Measurements from ENCODE around the gene MSS51. TPM values are rescaled to one million over a fixed set of nuclear protein-coding genes. Genes with fewer than 3 reads are reported as not detected.
A peak's percentile ranks its signal among the peaks of the same experiment; 100 is the strongest.

Gene MSS51
- total RNA-seq, 4 donors from 2014 or later, result 1.4 to 2.4 (median 2.0) TPM

DNA sequence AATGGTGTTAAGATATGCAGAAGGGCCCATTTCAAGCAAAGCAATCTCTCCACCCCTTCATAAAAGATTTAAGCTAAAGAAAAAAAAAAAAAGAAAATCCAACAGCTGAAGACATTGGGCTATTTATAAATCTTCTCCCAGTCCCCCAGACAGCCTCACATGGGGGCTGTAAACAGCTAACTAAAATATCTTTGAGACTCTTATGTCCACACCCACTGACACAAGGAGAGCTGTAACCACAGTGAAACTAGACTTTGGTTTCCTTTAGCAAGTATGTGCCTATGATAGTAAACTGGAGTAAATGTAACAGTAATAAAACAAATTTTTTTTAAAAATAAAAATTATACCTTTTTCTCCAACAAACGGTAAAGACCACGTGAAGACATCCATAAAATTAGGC is 33.8 kb upstream of the MSS51 start:
- Histone ChIP-seq H3K9me3 (no peaks in the 10 kb centered on the region), H3K27ac (no peak overlapping the region), H3K4me3 (no peak overlapping the region), H3K4me1 (no peaks in the 10 kb centered on the region), H3K27me3 (no peaks in the 10 kb centered on the region), H3K36me3 (peaks cover 0 to 73% (median 13%) of the 10 kb centered on the region in 4 donors)
- intact Hi-C loops (cut with DNase I; ENCODE audit: low total_unique reads), result no loop called here
- 59 to 79% methylated on average over 2 of the region's 2 CpGs for WGBS, 2 donors (ENCODE audit: low coverage in 1 of 2)
- no peak for DNase-seq
- in situ Hi-C loops (cut with MboI; ENCODE audit: low pct_ligation_motif_present in 1 of 4, low pct_unique_long_range_greater_than_20kb in 1 of 4, low sequenced_read_pairs in 3 of 4), result no loop called here
- no peak for TF ChIP-seq POLR2AphosphoS5 (IDR thresholded peaks at IDR 0.05)
- TF ChIP-seq EP300 (IDR thresholded peaks at IDR 0.05; ENCODE audit: low read depth), result no peak

DNA sequence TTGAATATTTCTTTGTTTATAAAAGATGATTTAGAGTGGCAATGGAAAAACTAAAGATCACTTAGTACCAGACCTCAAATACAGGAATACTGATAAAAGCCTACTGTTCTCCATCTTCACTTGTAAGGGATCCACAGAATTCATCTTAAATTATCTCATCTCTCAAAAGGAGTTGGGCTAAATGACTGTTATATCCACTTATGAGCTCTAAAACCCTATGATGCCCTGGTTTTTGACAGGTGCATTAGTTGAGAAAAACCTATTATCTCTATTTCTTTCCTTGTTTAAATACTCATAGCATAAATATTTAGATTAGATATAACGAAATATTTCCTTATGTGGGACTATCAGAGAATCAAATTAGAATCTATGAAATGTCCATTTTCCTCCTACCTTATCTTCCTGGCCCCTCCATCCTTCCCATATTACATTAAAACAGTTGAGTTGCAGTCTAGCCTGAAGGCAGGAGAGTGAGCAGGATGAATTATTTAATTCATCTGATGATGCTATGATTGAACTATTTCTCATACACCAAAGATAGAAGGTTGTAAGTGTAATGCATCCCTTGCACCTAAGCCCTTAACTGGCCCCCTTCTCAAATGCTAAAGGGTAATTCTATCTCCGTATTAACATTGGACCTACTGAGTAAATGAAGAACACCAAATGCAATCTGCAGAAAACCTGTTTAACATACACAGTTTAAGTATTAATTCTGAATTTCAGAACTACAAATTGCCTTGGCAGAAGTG is 32.8 kb upstream of the MSS51 start:
- in situ Hi-C loops (cut with MboI; ENCODE audit: low pct_ligation_motif_present in 1 of 4, low pct_unique_long_range_greater_than_20kb in 1 of 4, low sequenced_read_pairs in 3 of 4) (no loop called here), intact Hi-C loops (cut with DNase I; ENCODE audit: low total_unique reads) (no loop called here)
- H3K27me3 ChIP-seq, result no peaks in the 10 kb centered on the region
- DNase-seq, result no peak
- 76 to 88% methylated on average over 2 of the region's 2 CpGs for WGBS, 2 donors (ENCODE audit: low coverage in 1 of 2)
- H3K36me3 ChIP-seq, result peaks cover 0 to 66% (median 13%) of the 10 kb centered on the region in 4 donors
- no peak overlapping the region for H3K4me3 ChIP-seq
- H3K27ac ChIP-seq, result no peak overlapping the region
- TF ChIP-seq POLR2A (IDR thresholded peaks at IDR 0.05) (no peak), POLR2AphosphoS5 (IDR thresholded peaks at IDR 0.05) (no peak), EP300 (IDR thresholded peaks at IDR 0.05; ENCODE audit: low read depth) (no peak)
- TF ChIP-seq, protein P1, sequence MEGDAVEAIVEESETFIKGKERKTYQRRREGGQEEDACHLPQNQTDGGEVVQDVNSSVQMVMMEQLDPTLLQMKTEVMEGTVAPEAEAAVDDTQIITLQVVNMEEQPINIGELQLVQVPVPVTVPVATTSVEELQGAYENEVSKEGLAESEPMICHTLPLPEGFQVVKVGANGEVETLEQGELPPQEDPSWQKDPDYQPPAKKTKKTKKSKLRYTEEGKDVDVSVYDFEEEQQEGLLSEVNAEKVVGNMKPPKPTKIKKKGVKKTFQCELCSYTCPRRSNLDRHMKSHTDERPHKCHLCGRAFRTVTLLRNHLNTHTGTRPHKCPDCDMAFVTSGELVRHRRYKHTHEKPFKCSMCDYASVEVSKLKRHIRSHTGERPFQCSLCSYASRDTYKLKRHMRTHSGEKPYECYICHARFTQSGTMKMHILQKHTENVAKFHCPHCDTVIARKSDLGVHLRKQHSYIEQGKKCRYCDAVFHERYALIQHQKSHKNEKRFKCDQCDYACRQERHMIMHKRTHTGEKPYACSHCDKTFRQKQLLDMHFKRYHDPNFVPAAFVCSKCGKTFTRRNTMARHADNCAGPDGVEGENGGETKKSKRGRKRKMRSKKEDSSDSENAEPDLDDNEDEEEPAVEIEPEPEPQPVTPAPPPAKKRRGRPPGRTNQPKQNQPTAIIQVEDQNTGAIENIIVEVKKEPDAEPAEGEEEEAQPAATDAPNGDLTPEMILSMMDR (IDR thresholded peaks at IDR 0.05), result no peak
- peaks cover 0 to under 1% (median 0%) of the 10 kb centered on the region in 4 donors for H3K4me1 ChIP-seq
- no peaks in the 10 kb centered on the region for H3K9me3 ChIP-seq

DNA sequence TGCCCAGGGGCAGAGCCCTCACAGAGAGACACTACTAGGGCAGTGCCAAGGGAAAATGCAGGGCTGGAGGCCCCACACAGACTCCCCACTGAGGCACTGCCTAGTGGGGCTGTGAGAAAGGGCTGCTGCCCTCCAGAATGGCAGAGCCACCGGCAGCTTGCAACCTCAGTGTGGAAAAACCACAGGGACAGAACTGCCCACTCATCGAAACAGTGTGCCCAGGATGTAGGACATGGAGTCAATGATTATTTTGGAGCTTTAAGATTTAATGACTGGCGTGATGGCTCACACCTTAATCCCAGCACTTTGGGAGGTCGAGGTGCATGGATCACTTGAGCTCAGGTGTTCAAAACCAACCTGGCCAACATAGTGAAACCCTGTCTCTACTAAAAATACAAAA is 27.5 kb upstream of the MSS51 start:
- H3K4me1 ChIP-seq, result peaks cover 0 to 12% (median 4%) of the 10 kb centered on the region in 4 donors
- intact Hi-C loops (cut with DNase I; ENCODE audit: low total_unique reads), result no loop called here
- H3K27ac ChIP-seq, result peak overlapping the region in 1 of 4 donors; percentile 3
- in situ Hi-C loops (cut with MboI; ENCODE audit: low pct_ligation_motif_present in 1 of 4, low pct_unique_long_range_greater_than_20kb in 1 of 4, low sequenced_read_pairs in 3 of 4), result no loop called here
- WGBS, 2 donors (ENCODE audit: low coverage in 1 of 2), result 97% methylated on average over 4 of the region's 4 CpGs; no CpG with 5 or more reads in 1 of the 2 donors
- no peak for DNase-seq
- H3K4me3 ChIP-seq, result no peak overlapping the region
- peaks cover 0 to 20% (median 2%) of the 10 kb centered on the region in 4 donors for H3K36me3 ChIP-seq
- H3K9me3 ChIP-seq, result no peaks in the 10 kb centered on the region
- H3K27me3 ChIP-seq, result no peaks in the 10 kb centered on the region
- no peak for TF ChIP-seq EP300 (IDR thresholded peaks at IDR 0.05; ENCODE audit: low read depth)

DNA sequence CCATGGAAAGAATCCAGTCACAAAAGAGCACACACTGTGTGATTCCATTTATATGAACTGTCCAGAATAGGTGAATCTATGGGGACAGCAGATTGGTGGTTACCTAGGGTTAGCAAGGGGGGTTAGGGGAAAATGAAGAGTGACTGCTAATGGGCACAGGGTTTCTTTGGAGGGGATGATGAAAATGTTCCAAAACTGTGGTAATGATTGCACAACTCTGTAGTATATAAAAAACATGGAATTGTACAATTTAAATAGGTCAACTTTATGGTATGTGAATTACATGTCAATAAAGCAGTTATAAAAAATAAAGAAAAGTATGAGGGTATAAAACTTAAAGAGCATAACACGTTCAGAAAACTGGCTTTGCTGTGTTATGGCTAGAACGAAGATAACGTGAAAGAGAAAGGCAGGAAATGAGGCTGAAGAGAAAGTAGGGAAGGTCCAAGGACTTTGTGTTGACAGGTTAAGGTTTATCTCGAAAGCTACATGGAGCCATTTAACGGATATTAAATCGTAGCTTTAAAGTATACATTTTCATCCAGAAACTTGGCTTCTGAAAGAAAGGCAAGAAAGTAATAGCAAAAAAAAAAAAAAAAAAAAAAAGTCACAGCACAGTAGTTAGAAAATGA is 26.4 kb upstream of the MSS51 start:
- no peak overlapping the region for H3K4me3 ChIP-seq
- no peaks in the 10 kb centered on the region for H3K27me3 ChIP-seq
- peak overlapping the region in 3 of 4 donors; percentile 20 to 51 (median 29) for H3K27ac ChIP-seq
- H3K9me3 ChIP-seq, result no peaks in the 10 kb centered on the region
- peaks cover 0 to 12% (median 4%) of the 10 kb centered on the region in 4 donors for H3K4me1 ChIP-seq
- no peak for TF ChIP-seq POLR2A (IDR thresholded peaks at IDR 0.05)
- TF ChIP-seq, protein P1 (IDR thresholded peaks at IDR 0.05), result no peak
- no peak for TF ChIP-seq EP300 (IDR thresholded peaks at IDR 0.05; ENCODE audit: low read depth)
- peak in 1 of 3 donors; percentile 16 for TF ChIP-seq POLR2AphosphoS5 (IDR thresholded peaks at IDR 0.05)
- in situ Hi-C loops (cut with MboI; ENCODE audit: low pct_ligation_motif_present in 1 of 4, low pct_unique_long_range_greater_than_20kb in 1 of 4, low sequenced_read_pairs in 3 of 4), result no loop called here
- intact Hi-C loops (cut with DNase I; ENCODE audit: low total_unique reads), result no loop called here
- no peak for DNase-seq
- 57 to 64% methylated on average over 6 of the region's 6 CpGs for WGBS, 2 donors (ENCODE audit: low coverage in 1 of 2)
- peaks cover 0 to 16% (median 0%) of the 10 kb centered on the region in 4 donors for H3K36me3 ChIP-seq

DNA sequence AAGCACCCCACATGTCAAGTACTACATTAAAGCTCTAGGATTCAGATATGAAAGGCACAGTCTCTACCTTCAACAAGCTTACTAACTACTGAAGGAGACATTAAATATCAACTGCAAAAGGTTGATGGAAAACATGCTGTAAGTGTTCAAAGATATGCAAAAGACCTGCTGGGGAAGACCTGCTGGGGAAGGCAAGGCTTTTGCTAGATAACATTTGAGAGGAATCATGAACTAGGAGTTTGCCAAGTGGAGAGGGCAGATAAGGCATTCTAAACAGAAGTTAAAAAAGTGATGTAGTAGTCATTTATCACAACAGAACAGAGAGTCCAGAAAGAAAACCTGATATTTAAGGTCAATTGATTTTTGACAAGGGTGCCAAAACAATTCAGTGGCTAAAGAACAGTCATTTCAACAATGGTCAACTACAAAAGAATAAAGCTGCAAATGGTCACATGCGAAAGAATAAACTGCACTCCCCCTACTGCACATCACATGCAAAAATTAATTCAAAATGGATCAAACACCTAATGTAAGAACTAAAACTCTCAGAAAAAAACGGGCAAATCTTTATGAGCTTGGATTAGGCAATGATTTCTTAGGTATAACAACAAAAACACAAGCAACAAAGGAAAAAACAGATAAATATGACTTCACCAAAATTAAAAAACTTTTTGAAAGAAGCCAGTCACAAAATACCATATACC is 23.0 kb upstream of the MSS51 start:
- Histone ChIP-seq H3K36me3 (peaks cover 0 to 19% (median 8%) of the 10 kb centered on the region in 4 donors), H3K4me1 (peaks cover 0 to 12% (median 4%) of the 10 kb centered on the region in 4 donors), H3K4me3 (no peak overlapping the region), H3K9me3 (no peaks in the 10 kb centered on the region), H3K27me3 (no peaks in the 10 kb centered on the region), H3K27ac (no peak overlapping the region)
- WGBS, 2 donors (ENCODE audit: low coverage in 1 of 2), result 80 to 90% methylated on average over 2 of the region's 2 CpGs
- in situ Hi-C loops (cut with MboI; ENCODE audit: low pct_ligation_motif_present in 1 of 4, low pct_unique_long_range_greater_than_20kb in 1 of 4, low sequenced_read_pairs in 3 of 4) (no loop called here), intact Hi-C loops (cut with DNase I; ENCODE audit: low total_unique reads) (no loop called here)
- DNase-seq, result no peak
- TF ChIP-seq, protein P1 (IDR thresholded peaks at IDR 0.05), result no peak

Measured in transverse colon (tissue), 4 donors.